GM12878 (cell line): Measurements from ENCODE around the gene HCFC1. TPM values are rescaled to one million over a fixed set of nuclear protein-coding genes. Genes with fewer than 3 reads are reported as not detected.

ENCODE experiments used
- BACH1 ChIP-seq: fragments of 450-650 bp; IDR thresholded peaks from 2 replicates; pipeline ENCODE4 v1.6.1; 2017; ENCODE audit warnings: mild to moderate bottlenecking, borderline replicate concordance
- BCL11A ChIP-seq: IDR thresholded peaks from 2 replicates; pipeline ENCODE4 v1.6.1; 2011; ENCODE audit warnings: low read depth, low read length
- BMI1 ChIP-seq: fragments of 450-650 bp; IDR thresholded peaks from 2 replicates; pipeline ENCODE4 v1.6.1; 2016; ENCODE audit warnings: mild to moderate bottlenecking, moderate library complexity, borderline replicate concordance
- CBFB ChIP-seq: IDR thresholded peaks from 2 replicates; pipeline ENCODE4 v1.6.1; 2016; ENCODE audit warnings: antibody characterized with exemption, low read depth
- CREM ChIP-seq: IDR thresholded peaks from 2 replicates; pipeline ENCODE4 v1.6.1; 2014; ENCODE audit warnings: antibody characterized with exemption, low read depth
- DPF2 ChIP-seq: fragments of 450-650 bp; IDR thresholded peaks from 2 replicates; pipeline ENCODE4 v1.6.1; 2017; ENCODE audit warnings: mild to moderate bottlenecking
- ELK1 ChIP-seq: IDR thresholded peaks from 2 replicates; pipeline ENCODE4 v1.6.1; 2012; ENCODE audit warnings: low read depth, low read length, improper control_type of control experiment
- EZH2 ChIP-seq: IDR thresholded peaks from 2 replicates; pipeline ENCODE4 v1.6.1; 2012; ENCODE audit warnings: low read depth, mild to moderate bottlenecking, control low read depth, inconsistent platforms, low read length, borderline replicate concordance; ENCODE audit not compliant: control insufficient read depth
- FOS ChIP-seq: IDR thresholded peaks from 3 replicates; pipeline ENCODE4 v1.6.1; 2011; ENCODE audit warnings: borderline replicate concordance; ENCODE audit not compliant: insufficient read length; ENCODE audit errors: extremely low read depth
- HCFC1 ChIP-seq: fragments of 150-350 bp; IDR thresholded peaks from 2 replicates; pipeline ENCODE4 v1.6.1; 2014; ENCODE audit warnings: low read length
- HDAC2 ChIP-seq: fragments of 200-600 bp; sonication (generic); IDR thresholded peaks from 2 replicates; pipeline ENCODE4 v1.6.1; 2017
- HDAC6 ChIP-seq: fragments of 200-600 bp; sonication (generic); IDR thresholded peaks from one replicate; pipeline ENCODE4 v1.8.0; 2017; ENCODE audit warnings: antibody characterized with exemption; ENCODE audit not compliant: unreplicated experiment
- IRF4 ChIP-seq: IDR thresholded peaks from 2 replicates; pipeline ENCODE4 v1.6.1; 2011; ENCODE audit warnings: low read depth, low read length
- MEF2A ChIP-seq: IDR thresholded peaks from 2 replicates; pipeline ENCODE4 v1.6.1; 2011; ENCODE audit warnings: low read depth, mild to moderate bottlenecking, low read length, moderate library complexity; ENCODE audit not compliant: insufficient read depth
- MYB ChIP-seq: fragments of 150-350 bp; IDR thresholded peaks from 2 replicates; pipeline ENCODE4 v1.6.1; 2014; ENCODE audit warnings: mild to moderate bottlenecking, low read depth, low read length, borderline replicate concordance
- NFIC ChIP-seq: IDR thresholded peaks from 2 replicates; pipeline ENCODE4 v1.6.1; 2012; ENCODE audit warnings: low read depth, mild to moderate bottlenecking, inconsistent platforms, low read length, moderate library complexity
- PAX5 ChIP-seq: IDR thresholded peaks from 2 replicates; pipeline ENCODE4 v1.6.1; 2011; ENCODE audit warnings: low read depth, low read length, borderline replicate concordance
- PML ChIP-seq: IDR thresholded peaks from 2 replicates; pipeline ENCODE4 v1.6.1; 2012; ENCODE audit warnings: low read length, inconsistent platforms
- POLR2AphosphoS2 ChIP-seq: IDR thresholded peaks from 2 replicates; pipeline ENCODE4 v1.6.1; 2011; ENCODE audit warnings: low read depth, mild to moderate bottlenecking, low read length, improper control_type of control experiment, moderate library complexity
- POLR2AphosphoS5 ChIP-seq: IDR thresholded peaks from 2 replicates; pipeline ENCODE4 v1.6.1; 2011; ENCODE audit warnings: mild to moderate bottlenecking, low read length, inconsistent platforms
- PRDM15 ChIP-seq: fragments of 450-650 bp; formaldehyde crosslinking; IDR thresholded peaks from 2 replicates; pipeline ENCODE4 v1.4.0; 2020; ENCODE audit warnings: mild to moderate bottlenecking, moderate library complexity
- RAD21 ChIP-seq: IDR thresholded peaks from 2 replicates; pipeline ENCODE4 v1.6.1; 2011; ENCODE audit warnings: mild to moderate bottlenecking, low read depth, low read length, moderate library complexity; ENCODE audit not compliant: insufficient read depth
- SMAD1 ChIP-seq: fragments of 450-650 bp; IDR thresholded peaks from 2 replicates; pipeline ENCODE4 v1.6.1; 2018; ENCODE audit warnings: mild to moderate bottlenecking, low read depth; ENCODE audit not compliant: partially characterized antibody
- SMAD5 ChIP-seq: IDR thresholded peaks from 2 replicates; pipeline ENCODE4 v1.6.1; 2016; ENCODE audit warnings: antibody characterized with exemption, low read depth
- SMC3 ChIP-seq: IDR thresholded peaks from 2 replicates; pipeline ENCODE4 v1.6.1; 2011; ENCODE audit warnings: low read length, improper control_type of control experiment, borderline replicate concordance
- SPI1 ChIP-seq: IDR thresholded peaks from 2 replicates; pipeline ENCODE4 v1.6.1; 2011; ENCODE audit warnings: low read depth, mild to moderate bottlenecking, low read length, moderate library complexity, borderline replicate concordance; ENCODE audit not compliant: insufficient read depth
- SRF ChIP-seq, 2 experiments: IDR thresholded peaks; 2 replicates each; pipeline ENCODE4 v1.6.1; 2011; ENCODE audit warnings: low read depth in 2 of 2, low read length in 2 of 2, mild to moderate bottlenecking in 1 of 2, moderate library complexity in 1 of 2
- STAT1 ChIP-seq: fragments of 450-650 bp; conservative IDR thresholded peaks from 2 replicates; pipeline ENCODE4 v1.6.1; 2014; ENCODE audit warnings: antibody characterized with exemption, mild to moderate bottlenecking
- TCF12 ChIP-seq: IDR thresholded peaks from 2 replicates; pipeline ENCODE4 v1.6.1; 2011; ENCODE audit warnings: low read depth, mild to moderate bottlenecking, low read length
- ZZZ3 ChIP-seq: IDR thresholded peaks from 2 replicates; pipeline ENCODE4 v1.6.1; 2011; ENCODE audit warnings: low read depth; ENCODE audit not compliant: control insufficient read depth, insufficient read length
- polyA plus RNA-seq, 11 experiments: library from polyadenylated mRNA; depleted of rRNA in 4 of 11; unstranded in 6 of 11; stranded (reverse) in 5 of 11; fragments of >200 nt; fragmentation: Nextera tagmentation in 4 of 11; fragmentation: Illumina TruSeq in 1 of 11; extraction: Ambion mirVana in 4 of 11; extraction: Trizol in 1 of 11; gene quantifications; 1 replicate in 1 of 11; 2 replicates in 10 of 11; pipeline versions ENCODE4 v1.2.1 to v1.2.3, GENCODE V29; 2011 to 2016; ENCODE audit warnings: inconsistent platforms in 2 of 11, missing spikeins in 2 of 11, low read depth in 1 of 11
- total RNA-seq, 4 experiments: library from RNA; depleted of rRNA in 3 of 4; stranded (reverse); fragments of >200 nt in 3 of 4; fragmentation: Illumina TruSeq in 1 of 4; extraction: Trizol in 1 of 4; gene quantifications; 2 replicates each; pipeline versions ENCODE4 v1.2.1 to v1.2.3, GENCODE V29; 2013 to 2021

HCFC1 gene
- total and polyA plus RNA-seq, 10 of the 15 experiments (the other 5 are each of a cell fraction or from before 2014, with no cell fraction given), result 3.9 to 92.7 (median 23.5) TPM

GRCh38 chrX:153972368-153973126 is 929 bp upstream of the HCFC1 start, which contains the start of gene TMEM187 (continued):
- TF ChIP-seq PRDM15 (no peak), RAD21 (no peak), ZZZ3 (no peak), SMAD1 (no peak), BMI1 (no peak), BCL11A (no peak), PML (0 out of 2 replicates have a peak, but pooled peaks have one; percentile 23), PAX5 (no peak), NFIC (no peak), TCF12 (no peak), POLR2AphosphoS5 (peak; percentile 35; the same call in 1 of the 2 replicates), MEF2A (no peak), EZH2 (no peak), SRF (IDR thresholded peaks at IDR 0.05; ENCODE audit: low read depth in 2 of 2, low read length in 2 of 2) (no peak), POLR2AphosphoS2 (0 out of 2 replicates have a peak, but pooled peaks have one; percentile 8), CBFB (no peak), HDAC2 (no peak), DPF2 (no peak; the same call in 1 of the 2 replicates), BACH1 (no peak), SMC3 (no peak), STAT1 (no peak; the same call in 1 of the 2 replicates), CREM (no peak), MYB (no peak), SPI1 (no peak), FOS (no peak), HCFC1 (no peak), HDAC6 (no peak), IRF4 (no peak), SMAD5 (no peak), ELK1 (no peak)
